Hepatocyte (in vitro differentiated cells): ENCODE results near the gene TMED10. TPM values are rescaled to one million over a fixed set of nuclear protein-coding genes. Genes with fewer than 3 reads are reported as not detected.

Experiments used
- DNase-seq: peaks from one replicate; pipeline ENCODE4 v3.0.0-alpha.2; 2016; ENCODE audit warnings: low spot score
- H2AFZ ChIP-seq: fragments of 200-600 bp; sonication (generic); 2 replicates; pipeline ENCODE4 v1.6.0; 2016; ENCODE audit warnings: antibody characterized with exemption, mild to moderate bottlenecking
- H3K27ac ChIP-seq: fragments of 200-600 bp; sonication (generic); 2 replicates; pipeline ENCODE4 v1.5.1; 2016; ENCODE audit warnings: mild to moderate bottlenecking
- H3K27me3 ChIP-seq: fragments of 200-600 bp; sonication (generic); 2 replicates; pipeline ENCODE4 v1.6.1; 2016
- H3K36me3 ChIP-seq: fragments of 200-600 bp; sonication (generic); replicated peaks from 2 replicates; pipeline ENCODE4 v1.5.1; 2016; ENCODE audit warnings: low read depth; ENCODE audit not compliant: insufficient read depth
- H3K4me1 ChIP-seq: fragments of 200-600 bp; sonication (generic); 2 replicates; pipeline ENCODE4 v1.5.1; 2016; ENCODE audit warnings: mild to moderate bottlenecking, moderate library complexity; ENCODE audit not compliant: insufficient read depth
- H3K4me2 ChIP-seq: fragments of 200-600 bp; sonication (generic); 2 replicates; pipeline ENCODE4 v1.6.0; 2016
- H3K4me3 ChIP-seq: fragments of 200-600 bp; sonication (generic); 2 replicates; pipeline ENCODE4 v1.5.1; 2016; ENCODE audit warnings: mild to moderate bottlenecking
- H3K79me2 ChIP-seq: fragments of 200-600 bp; sonication (generic); 2 replicates; pipeline ENCODE4 v1.6.0; 2017; ENCODE audit warnings: mild to moderate bottlenecking
- H3K9me2 ChIP-seq: fragments of 200-600 bp; sonication (generic); replicated peaks from 2 replicates; pipeline ENCODE4 v1.6.0; 2017; ENCODE audit warnings: mild to moderate bottlenecking; ENCODE audit not compliant: insufficient read depth
- H3K9me3 ChIP-seq: fragments of 200-600 bp; sonication (generic); 2 replicates; pipeline ENCODE4 v1.5.1; 2016; ENCODE audit warnings: low read depth, mild to moderate bottlenecking
- H4K20me1 ChIP-seq: fragments of 200-600 bp; sonication (generic); 2 replicates; pipeline ENCODE4 v1.6.0; 2016; ENCODE audit warnings: mild to moderate bottlenecking; ENCODE audit not compliant: insufficient read depth, poor library complexity, severe bottlenecking
- EZH2 ChIP-seq: fragments of 200-600 bp; sonication (generic); IDR thresholded peaks from 2 replicates; pipeline ENCODE4 v1.6.1; 2016; ENCODE audit warnings: antibody characterized with exemption, mild to moderate bottlenecking, borderline replicate concordance
- EZH2phosphoT487 ChIP-seq: fragments of 200-600 bp; sonication (generic); IDR thresholded peaks from one replicate; pipeline ENCODE4 v1.6.1; 2018; ENCODE audit warnings: antibody characterized with exemption, mild to moderate bottlenecking, low read depth, moderate library complexity; ENCODE audit not compliant: unreplicated experiment, severe bottlenecking
- WGBS: methylation state at CpG from one replicate; pipeline ENCODE4 v1.1.6; 2016; ENCODE audit warnings: low lambda C conversion rate; ENCODE audit errors: missing lambda C conversion rate; 5-methylcytosine and 5-hydroxymethylcytosine counted together
- polyA plus RNA-seq: library from polyadenylated mRNA; unstranded; fragments of >200 nt; fragmentation: Nextera tagmentation; extraction: Ambion mirVana; gene quantifications from 2 replicates; pipeline ENCODE4 v1.2.1, GENCODE V29; 2016
- total RNA-seq: library from RNA; depleted of rRNA; stranded (reverse); fragments of >200 nt; gene quantifications from 2 replicates; pipeline ENCODE4 v1.2.3, GENCODE V29; 2014
- TF ChIP-seq, protein P1 (sequence below): fragments of 200-600 bp; sonication (generic); IDR thresholded peaks from 2 replicates; pipeline ENCODE4 v1.5.1; 2016; ENCODE audit warnings: antibody characterized with exemption, mild to moderate bottlenecking; ENCODE audit not compliant: poor library complexity

The TMED10 gene
- total and polyA plus RNA-seq, 2 experiments from 2014 or later, result 375 to 390 TPM

- Histone ChIP-seq H3K27ac (no peak overlapping the region), H3K9me3 (no peaks in the 10 kb centered on the region), H3K9me2 (no peaks in the 10 kb centered on the region), H4K20me1 (peaks cover 89% of the 10 kb centered on the region), H3K4me1 (peaks cover 9% of the 10 kb centered on the region), H3K27me3 (no peaks in the 10 kb centered on the region), H3K4me2 (no peak overlapping the region), H3K36me3 (no peaks in the 10 kb centered on the region), H2AFZ (no peak overlapping the region), H3K79me2 (peaks cover 100% of the 10 kb centered on the region), H3K4me3 (no peak overlapping the region)
- no peak for DNase-seq
- 93% methylated on average over 3 of the region's 3 CpGs for WGBS
- TF ChIP-seq EZH2phosphoT487 (no peak), EZH2 (no peak)
- TF ChIP-seq, protein P1, sequence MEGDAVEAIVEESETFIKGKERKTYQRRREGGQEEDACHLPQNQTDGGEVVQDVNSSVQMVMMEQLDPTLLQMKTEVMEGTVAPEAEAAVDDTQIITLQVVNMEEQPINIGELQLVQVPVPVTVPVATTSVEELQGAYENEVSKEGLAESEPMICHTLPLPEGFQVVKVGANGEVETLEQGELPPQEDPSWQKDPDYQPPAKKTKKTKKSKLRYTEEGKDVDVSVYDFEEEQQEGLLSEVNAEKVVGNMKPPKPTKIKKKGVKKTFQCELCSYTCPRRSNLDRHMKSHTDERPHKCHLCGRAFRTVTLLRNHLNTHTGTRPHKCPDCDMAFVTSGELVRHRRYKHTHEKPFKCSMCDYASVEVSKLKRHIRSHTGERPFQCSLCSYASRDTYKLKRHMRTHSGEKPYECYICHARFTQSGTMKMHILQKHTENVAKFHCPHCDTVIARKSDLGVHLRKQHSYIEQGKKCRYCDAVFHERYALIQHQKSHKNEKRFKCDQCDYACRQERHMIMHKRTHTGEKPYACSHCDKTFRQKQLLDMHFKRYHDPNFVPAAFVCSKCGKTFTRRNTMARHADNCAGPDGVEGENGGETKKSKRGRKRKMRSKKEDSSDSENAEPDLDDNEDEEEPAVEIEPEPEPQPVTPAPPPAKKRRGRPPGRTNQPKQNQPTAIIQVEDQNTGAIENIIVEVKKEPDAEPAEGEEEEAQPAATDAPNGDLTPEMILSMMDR, result no peak
These were observed 13.8 kb downstream of the TMED10 start for GRCh38 chr14:75162631-75163030.

- DNase-seq, result no peak
- Histone ChIP-seq H3K79me2 (peaks cover 98% of the 10 kb centered on the region), H3K27me3 (no peaks in the 10 kb centered on the region), H2AFZ (no peak overlapping the region), H3K4me1 (peaks cover 9% of the 10 kb centered on the region), H3K4me2 (no peak overlapping the region), H3K36me3 (no peaks in the 10 kb centered on the region), H3K27ac (no peak overlapping the region), H3K9me3 (no peaks in the 10 kb centered on the region), H3K9me2 (no peaks in the 10 kb centered on the region), H4K20me1 (peaks cover 81% of the 10 kb centered on the region), H3K4me3 (no peak overlapping the region)
- 98% methylated on average over 6 of the region's 6 CpGs for WGBS
- TF ChIP-seq EZH2phosphoT487 (no peak), EZH2 (no peak)
These were observed 17.4 kb downstream of the TMED10 start for GRCh38 chr14:75158843-75159614.

DNA sequence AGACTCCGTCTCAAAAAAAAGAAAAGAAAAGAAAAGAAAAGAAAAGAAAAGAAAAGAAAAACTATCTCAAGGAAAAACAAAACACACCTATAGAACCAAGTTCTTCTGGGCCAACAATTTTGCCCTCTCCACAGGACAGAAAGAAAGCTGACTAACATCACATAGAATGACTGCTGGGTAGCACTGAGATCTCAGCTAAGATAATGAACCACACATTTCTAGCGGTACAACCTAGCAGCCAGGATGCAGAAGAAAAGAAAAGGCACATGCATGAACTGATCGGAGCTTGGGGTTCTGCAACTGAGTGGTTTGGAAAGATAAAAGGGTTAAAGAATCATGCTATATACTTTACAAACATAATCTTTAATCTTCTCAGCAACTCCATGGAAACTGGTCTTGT lies 19.5 kb downstream of the TMED10 start:
- peaks cover 62% of the 10 kb centered on the region for H4K20me1 ChIP-seq
- no peak overlapping the region for H3K27ac ChIP-seq
- H3K9me2 ChIP-seq, result no peaks in the 10 kb centered on the region
- no peak overlapping the region for H2AFZ ChIP-seq
- no peaks in the 10 kb centered on the region for H3K27me3 ChIP-seq
- H3K4me1 ChIP-seq, result peaks cover 12% of the 10 kb centered on the region
- H3K4me3 ChIP-seq, result no peak overlapping the region
- H3K36me3 ChIP-seq, result no peaks in the 10 kb centered on the region
- peaks cover 97% of the 10 kb centered on the region for H3K79me2 ChIP-seq
- no peaks in the 10 kb centered on the region for H3K9me3 ChIP-seq
- H3K4me2 ChIP-seq, result no peak overlapping the region
- no peak for DNase-seq
- TF ChIP-seq, protein P1, result no peak
- TF ChIP-seq EZH2phosphoT487, result no peak
- TF ChIP-seq EZH2, result no peak
- 84% methylated on average over 3 of the region's 3 CpGs for WGBS

- Histone ChIP-seq H4K20me1 (peaks cover 54% of the 10 kb centered on the region), H3K79me2 (peaks cover 97% of the 10 kb centered on the region), H3K4me1 (peaks cover 12% of the 10 kb centered on the region)
These were observed 20.3 kb downstream of the TMED10 start for GRCh38 chr14:75156111-75156510.

More at GRCh38 chr14:75156111-75156510, 20.3 kb downstream of the TMED10 start:
- no peaks in the 10 kb centered on the region for H3K9me3 ChIP-seq
- TF ChIP-seq EZH2phosphoT487, result no peak
- TF ChIP-seq, protein P1, result no peak
- TF ChIP-seq EZH2, result no peak
- no peak for DNase-seq
- no peak overlapping the region for H2AFZ ChIP-seq
- no peak overlapping the region for H3K27ac ChIP-seq
- no peaks in the 10 kb centered on the region for H3K36me3 ChIP-seq
- no peak overlapping the region for H3K4me2 ChIP-seq
- no peak overlapping the region for H3K4me3 ChIP-seq
- no peaks in the 10 kb centered on the region for H3K27me3 ChIP-seq
- 100% methylated on average over 1 of the region's 1 CpG for WGBS
- H3K9me2 ChIP-seq, result no peaks in the 10 kb centered on the region
